Activated CD8-positive, alpha-beta T cell treated with anti-CD3 and anti-CD28 coated beads for 36 hours (primary cell): ENCODE results near the gene NKIRAS2. TPM values are rescaled to one million over a fixed set of nuclear protein-coding genes. Genes with fewer than 3 reads are reported as not detected.

Source experiments
- ATAC-seq: fragments of 200-7000 bp; cut with Tn5 transposase; one replicate; pipeline ENCODE4 v1.10.0; 2021; ENCODE audit warnings: mild to moderate bottlenecking, moderate library complexity
- CTCF ChIA-PET: fragments of 350-600 bp; sonication (Branson Sonifier 250); formaldehyde crosslinking; loops from one replicate; lab custom pipeline; 2021; ENCODE audit warnings: antibody characterized with exemption; lab: Charles Lee
- POLR2A ChIA-PET: fragments of 350-600 bp; sonication (Branson Sonifier 250); formaldehyde crosslinking; loops from one replicate; lab custom pipeline; 2021; ENCODE audit warnings: antibody characterized with exemption; lab: Charles Lee
- DNase-seq: peaks from one replicate; pipeline ENCODE4 v3.0.0-alpha.2; 2020
- H3K27ac Mint-ChIP-seq: one replicate; pipeline ENCODE4 v1.8.0; 2021; ENCODE audit warnings: mild to moderate bottlenecking, mixed read lengths
- H3K27me3 Mint-ChIP-seq: one replicate; pipeline ENCODE4 v1.8.0; 2021; ENCODE audit warnings: mixed read lengths
- H3K36me3 Mint-ChIP-seq: one replicate; pipeline ENCODE4 v1.8.0; 2021; ENCODE audit warnings: low read depth, mixed read lengths
- H3K4me1 Mint-ChIP-seq: one replicate; pipeline ENCODE4 v1.8.0; 2021; ENCODE audit warnings: low read depth, mixed read lengths
- H3K4me3 Mint-ChIP-seq: one replicate; pipeline ENCODE4 v1.8.0; 2021; ENCODE audit warnings: mild to moderate bottlenecking, moderate library complexity, mixed read lengths
- H3K9me3 Mint-ChIP-seq: one replicate; pipeline ENCODE4 v1.8.0; 2021; ENCODE audit warnings: mixed read lengths
- intact Hi-C: fragments of 100-400 bp; cut with micrococcal nuclease; formaldehyde crosslinking; loops from one replicate; pipeline ENCODE4 v1.10.0; 2022
- total RNA-seq, 2 experiments: library from RNA; stranded (reverse); gene quantifications; one replicate each; pipeline ENCODE4 v1.2.3, GENCODE V29; 2021
- TF ChIP-seq, protein P1 (sequence below): fragments of 200-600 bp; IDR thresholded peaks from one replicate; pipeline ENCODE4 v1.8.0; 2022; ENCODE audit warnings: antibody characterized with exemption, mild to moderate bottlenecking

Gene NKIRAS2
- total RNA-seq, 2 experiments from 2014 or later = 13.8 to 15.0 TPM

DNA sequence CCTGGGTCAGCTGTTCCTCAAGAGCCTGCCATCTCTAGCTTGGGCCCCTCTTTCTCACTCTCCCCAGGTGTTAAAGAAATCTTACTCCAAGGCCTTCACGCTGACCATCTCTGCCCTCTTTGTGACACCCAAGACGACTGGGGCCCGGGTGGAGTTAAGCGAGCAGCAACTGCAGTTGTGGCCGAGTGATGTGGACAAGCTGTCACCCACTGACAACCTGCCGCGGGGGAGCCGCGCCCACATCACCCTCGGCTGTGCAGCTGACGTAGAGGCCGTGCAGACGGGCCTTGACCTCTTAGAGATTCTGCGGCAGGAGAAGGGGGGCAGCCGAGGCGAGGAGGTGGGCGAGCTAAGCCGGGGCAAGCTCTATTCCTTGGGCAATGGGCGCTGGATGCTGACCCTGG, 46.5 kb upstream of the NKIRAS2 start:
- H3K36me3 Mint-ChIP-seq = peaks cover 29% of the 10 kb centered on the region
- TF ChIP-seq, protein P1, sequence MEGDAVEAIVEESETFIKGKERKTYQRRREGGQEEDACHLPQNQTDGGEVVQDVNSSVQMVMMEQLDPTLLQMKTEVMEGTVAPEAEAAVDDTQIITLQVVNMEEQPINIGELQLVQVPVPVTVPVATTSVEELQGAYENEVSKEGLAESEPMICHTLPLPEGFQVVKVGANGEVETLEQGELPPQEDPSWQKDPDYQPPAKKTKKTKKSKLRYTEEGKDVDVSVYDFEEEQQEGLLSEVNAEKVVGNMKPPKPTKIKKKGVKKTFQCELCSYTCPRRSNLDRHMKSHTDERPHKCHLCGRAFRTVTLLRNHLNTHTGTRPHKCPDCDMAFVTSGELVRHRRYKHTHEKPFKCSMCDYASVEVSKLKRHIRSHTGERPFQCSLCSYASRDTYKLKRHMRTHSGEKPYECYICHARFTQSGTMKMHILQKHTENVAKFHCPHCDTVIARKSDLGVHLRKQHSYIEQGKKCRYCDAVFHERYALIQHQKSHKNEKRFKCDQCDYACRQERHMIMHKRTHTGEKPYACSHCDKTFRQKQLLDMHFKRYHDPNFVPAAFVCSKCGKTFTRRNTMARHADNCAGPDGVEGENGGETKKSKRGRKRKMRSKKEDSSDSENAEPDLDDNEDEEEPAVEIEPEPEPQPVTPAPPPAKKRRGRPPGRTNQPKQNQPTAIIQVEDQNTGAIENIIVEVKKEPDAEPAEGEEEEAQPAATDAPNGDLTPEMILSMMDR = no peak
- no peaks in the 10 kb centered on the region for H3K27me3 Mint-ChIP-seq
- no peaks in the 10 kb centered on the region for H3K9me3 Mint-ChIP-seq
- POLR2A ChIA-PET = interaction anchor here (1.4 kb wide), 1 partner anchor 43 kb away, joined by 5 read pairs; no protein-coding TSS in a partner anchor
- CTCF ChIA-PET = no interaction called here
- peaks cover 17% of the 10 kb centered on the region for H3K4me1 Mint-ChIP-seq
- no peak overlapping the region for H3K4me3 Mint-ChIP-seq
- ATAC-seq = no peak
- intact Hi-C loops = no loop called here
- DNase-seq = no peak
- H3K27ac Mint-ChIP-seq = peak overlapping the region; percentile 25

DNA sequence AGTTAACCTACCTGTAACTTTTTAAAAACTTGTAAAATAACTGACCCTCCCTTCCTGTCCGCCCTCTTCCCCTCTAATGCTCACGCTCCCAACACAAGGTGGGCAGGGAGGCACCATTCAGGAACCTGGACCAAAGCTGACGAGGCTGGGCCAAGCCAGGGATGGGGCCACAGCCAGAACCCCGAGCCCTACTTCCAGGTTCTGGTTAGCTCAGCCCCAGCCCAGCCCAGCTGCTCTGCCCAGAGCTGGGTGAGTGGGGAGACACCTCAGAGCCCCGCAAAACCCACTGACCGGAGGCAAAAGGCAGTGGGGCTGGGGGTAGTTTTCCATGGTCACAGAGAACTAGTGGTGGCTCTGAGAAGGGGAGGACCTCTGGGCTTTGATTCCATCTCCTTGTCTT, 45.9 kb upstream of the NKIRAS2 start:
- CTCF ChIA-PET = interaction anchor here (1.0 to 1.7 kb wide), 2 partner anchors 11 to 51 kb away, joined by 4 to 5 read pairs; no protein-coding TSS in a partner anchor
- POLR2A ChIA-PET = interaction anchor here (0.6 to 1.4 kb wide), 3 partner anchors 34 to 435 kb away, joined by 3 to 5 read pairs (median 3); no protein-coding TSS in a partner anchor
- H3K36me3 Mint-ChIP-seq = peaks cover 32% of the 10 kb centered on the region
- no peaks in the 10 kb centered on the region for H3K27me3 Mint-ChIP-seq
- no peak for ATAC-seq
- TF ChIP-seq, protein P1 = no peak
- no peaks in the 10 kb centered on the region for H3K9me3 Mint-ChIP-seq
- no peak overlapping the region for H3K27ac Mint-ChIP-seq
- peaks cover 13% of the 10 kb centered on the region for H3K4me1 Mint-ChIP-seq
- no peak overlapping the region for H3K4me3 Mint-ChIP-seq
- no peak for DNase-seq
- intact Hi-C loops = no loop called here

DNA sequence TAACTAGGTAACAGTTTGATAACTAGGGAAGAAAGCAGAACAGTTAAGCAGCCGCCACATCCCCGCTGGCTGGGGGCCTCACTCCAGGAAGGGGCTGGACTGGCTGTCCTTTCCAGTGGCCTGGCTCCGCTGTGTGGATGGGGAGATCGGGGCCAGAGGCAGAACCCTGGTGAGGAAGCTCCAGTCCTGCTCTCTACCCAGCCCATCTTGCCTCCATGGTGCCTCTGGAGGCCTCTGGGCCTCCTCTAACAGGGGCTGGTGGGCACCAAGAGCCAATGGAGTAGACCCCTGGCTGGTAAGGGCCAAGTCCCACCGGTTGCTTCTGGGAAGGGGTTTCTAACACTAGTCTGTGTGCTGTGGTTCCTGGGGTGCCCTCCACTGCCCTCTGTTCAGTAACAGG, 45.2 kb upstream of the NKIRAS2 start:
- Mint-ChIP-seq H3K9me3 (no peaks in the 10 kb centered on the region), H3K4me1 (peaks cover 9% of the 10 kb centered on the region), H3K27me3 (no peaks in the 10 kb centered on the region), H3K27ac (no peak overlapping the region), H3K4me3 (no peak overlapping the region), H3K36me3 (peaks cover 31% of the 10 kb centered on the region)
- DNase-seq = no peak
- CTCF ChIA-PET = interaction anchor here (1.0 to 3.2 kb wide), 3 partner anchors 9 to 51 kb away, joined by 4 to 13 read pairs (median 5); partner anchors contain the start of gene CNP
- intact Hi-C loops = no loop called here
- TF ChIP-seq, protein P1 = no peak
- POLR2A ChIA-PET = interaction anchor here (0.6 to 1.4 kb wide), 4 partner anchors 21 to 434 kb away, joined by 3 to 5 read pairs (median 3); no protein-coding TSS in a partner anchor
- ATAC-seq = no peak

DNA sequence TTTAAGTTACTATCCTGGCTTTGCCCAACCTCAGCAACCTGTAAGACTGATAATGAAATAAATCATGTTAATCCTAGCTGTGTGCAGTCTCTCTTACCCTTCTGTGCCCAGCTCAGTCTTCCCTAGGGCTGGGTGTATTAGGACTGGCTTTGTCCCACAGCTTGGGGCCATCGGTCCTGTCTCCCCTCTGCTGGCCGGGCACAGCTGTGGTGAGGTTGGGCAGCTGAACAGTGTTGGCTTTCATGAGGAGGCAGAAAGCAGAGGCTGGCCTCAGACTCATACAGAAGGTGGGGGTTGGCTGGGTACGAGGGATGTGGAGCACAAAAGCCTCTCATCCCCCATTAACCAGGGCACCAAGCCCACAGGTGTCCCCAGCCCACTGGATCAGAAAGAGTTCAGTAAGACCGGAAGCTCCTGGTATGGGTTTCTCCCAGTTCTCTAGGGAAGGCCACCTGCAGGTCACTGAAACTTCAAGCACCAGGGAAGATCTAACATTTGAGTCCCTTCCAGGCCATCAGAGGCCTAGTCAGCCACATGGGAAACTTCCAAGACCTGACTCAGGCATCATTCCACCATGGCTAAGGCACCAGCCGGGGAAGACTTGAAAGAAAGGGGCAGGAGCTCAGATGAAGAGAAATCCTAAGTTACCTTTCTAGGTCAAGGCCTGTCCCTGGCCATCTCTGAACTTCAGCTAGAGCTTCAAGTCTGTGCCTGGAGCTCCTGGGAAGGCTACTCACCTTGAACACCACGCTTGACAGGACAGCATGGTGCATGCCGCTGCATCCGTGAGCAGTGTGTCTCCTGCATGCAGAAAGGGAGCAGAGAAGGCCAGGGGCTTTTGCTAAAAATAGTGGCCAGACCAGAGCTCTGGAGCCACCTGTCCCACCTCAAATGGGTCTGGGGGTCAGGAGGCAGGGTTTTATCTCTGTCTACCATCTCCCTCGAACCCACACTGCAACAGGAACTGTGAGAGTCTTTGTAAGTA, 44.5 kb upstream of the NKIRAS2 start:
- H3K9me3 Mint-ChIP-seq = no peaks in the 10 kb centered on the region
- no peak overlapping the region for H3K27ac Mint-ChIP-seq
- TF ChIP-seq, protein P1 = no peak
- DNase-seq (no peak), ATAC-seq (no peak)
- CTCF ChIA-PET = interaction anchor here (0.9 to 3.2 kb wide), 6 partner anchors 9 to 81 kb away, joined by 3 to 13 read pairs (median 4); partner anchors contain the start of gene CNP
- peaks cover 8% of the 10 kb centered on the region for H3K4me1 Mint-ChIP-seq
- no peaks in the 10 kb centered on the region for H3K27me3 Mint-ChIP-seq
- H3K4me3 Mint-ChIP-seq = no peak overlapping the region
- peaks cover 34% of the 10 kb centered on the region for H3K36me3 Mint-ChIP-seq
- intact Hi-C loops = no loop called here
- POLR2A ChIA-PET = interaction anchor here (0.7 to 2.1 kb wide), 4 partner anchors 9 to 165 kb away, joined by 3 to 12 read pairs (median 3); partner anchors contain the start of gene CNP
